Measurements from ENCODE around the gene CPNE6. TPM values are rescaled to one million over a fixed set of nuclear protein-coding genes. Genes with fewer than 3 reads are reported as not detected.

Gene CPNE6
- polyA plus RNA-seq, 1 donor (not counting 4 experiments of a cell fraction or from before 2014, with no cell fraction given), result not detected

DNA sequence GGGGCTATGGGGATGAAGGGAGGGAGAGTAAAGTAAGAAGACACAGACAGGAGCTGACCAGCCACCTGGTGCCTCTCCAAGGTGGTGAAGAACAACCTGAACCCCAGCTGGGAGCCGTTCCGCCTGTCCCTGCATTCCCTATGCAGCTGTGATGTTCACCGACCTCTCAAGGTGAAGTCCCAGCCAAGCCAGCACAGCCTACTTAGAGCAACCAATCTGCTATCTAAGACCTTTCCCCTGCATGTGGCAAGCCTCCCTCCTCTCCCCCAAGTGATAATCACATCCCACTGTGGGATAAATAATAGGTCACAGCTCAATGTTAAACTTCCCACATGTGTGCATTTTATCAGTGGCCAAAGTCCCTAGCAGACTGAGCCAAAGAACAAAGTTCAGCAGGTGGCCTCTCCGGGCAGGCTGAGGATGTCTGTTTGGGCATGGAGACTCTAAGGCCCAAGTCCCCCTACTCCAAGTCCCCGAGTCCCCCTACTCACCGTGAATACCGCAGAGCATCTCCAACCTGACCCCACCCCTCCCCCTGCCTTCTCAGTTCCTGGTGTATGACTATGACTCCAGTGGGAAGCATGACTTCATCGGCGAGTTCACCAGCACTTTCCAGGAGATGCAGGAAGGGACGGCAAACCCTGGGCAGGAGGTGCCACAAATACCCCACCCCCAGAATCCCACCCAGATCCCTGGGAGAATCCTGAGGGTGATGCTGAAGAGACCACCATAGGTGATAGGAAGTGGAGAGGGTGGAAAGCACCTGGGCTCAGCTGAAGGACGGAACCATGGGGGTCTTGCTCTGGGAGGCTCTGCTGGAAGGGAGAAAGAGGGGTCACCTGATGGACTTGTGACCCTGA lies 3.5 kb downstream of the CPNE6 start:
- dilution Hi-C loops (cut with MboI; ENCODE audit: extremely low pct_ligation_motif_present, low sequenced_read_pairs), result no loop called here
- H3K4me2 ChIP-seq (ENCODE audit: control insufficient read depth, extremely low read depth, insufficient read depth, low read depth, low read length), result no peak overlapping the region
- no peak overlapping the region for H2AFZ ChIP-seq (ENCODE audit: control insufficient read depth, low read length)
- H3K9ac ChIP-seq (ENCODE audit: control insufficient read depth, extremely low read depth, insufficient read depth, low read length), result no peak overlapping the region
- H3K27ac ChIP-seq (ENCODE audit: control insufficient read depth, insufficient read depth, low read length), result no peak overlapping the region
- no peaks in the 10 kb centered on the region for H3K36me3 ChIP-seq (ENCODE audit: control insufficient read depth in 2 of 2, extremely low read depth in 1 of 2, insufficient read depth in 2 of 2, low read length in 2 of 2)
- FAIRE-seq (no peak), DNase-seq (ENCODE audit: low read depth, low spot score) (no peak)
- no peak overlapping the region for H3K4me3 ChIP-seq (ENCODE audit: control insufficient read depth in 2 of 3, extremely low read depth in 1 of 3, insufficient read depth in 2 of 3, low read depth in 1 of 3, low read length in 3 of 3)
- TF ChIP-seq EZH2 (IDR thresholded peaks at IDR 0.05; ENCODE audit: low read length), result no peak
- TF ChIP-seq, protein P1, sequence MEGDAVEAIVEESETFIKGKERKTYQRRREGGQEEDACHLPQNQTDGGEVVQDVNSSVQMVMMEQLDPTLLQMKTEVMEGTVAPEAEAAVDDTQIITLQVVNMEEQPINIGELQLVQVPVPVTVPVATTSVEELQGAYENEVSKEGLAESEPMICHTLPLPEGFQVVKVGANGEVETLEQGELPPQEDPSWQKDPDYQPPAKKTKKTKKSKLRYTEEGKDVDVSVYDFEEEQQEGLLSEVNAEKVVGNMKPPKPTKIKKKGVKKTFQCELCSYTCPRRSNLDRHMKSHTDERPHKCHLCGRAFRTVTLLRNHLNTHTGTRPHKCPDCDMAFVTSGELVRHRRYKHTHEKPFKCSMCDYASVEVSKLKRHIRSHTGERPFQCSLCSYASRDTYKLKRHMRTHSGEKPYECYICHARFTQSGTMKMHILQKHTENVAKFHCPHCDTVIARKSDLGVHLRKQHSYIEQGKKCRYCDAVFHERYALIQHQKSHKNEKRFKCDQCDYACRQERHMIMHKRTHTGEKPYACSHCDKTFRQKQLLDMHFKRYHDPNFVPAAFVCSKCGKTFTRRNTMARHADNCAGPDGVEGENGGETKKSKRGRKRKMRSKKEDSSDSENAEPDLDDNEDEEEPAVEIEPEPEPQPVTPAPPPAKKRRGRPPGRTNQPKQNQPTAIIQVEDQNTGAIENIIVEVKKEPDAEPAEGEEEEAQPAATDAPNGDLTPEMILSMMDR (optimal IDR thresholded peaks at IDR 0.05 in 1 of 3, IDR thresholded peaks at IDR 0.05 in 1 of 3, conservative IDR thresholded peaks at IDR 0.05 in 1 of 3; ENCODE audit: extremely low read depth in 1 of 3, insufficient read depth in 2 of 3, low read length in 3 of 3), result no peak
- H3K9me1 ChIP-seq (ENCODE audit: control insufficient read depth, extremely low read depth, insufficient read depth, low read length), result no peaks in the 10 kb centered on the region
- no peaks in the 10 kb centered on the region for H3K4me1 ChIP-seq (ENCODE audit: control insufficient read depth, extremely low read depth, insufficient read depth, low read length)
- peaks cover 27% of the 10 kb centered on the region for H3K27me3 ChIP-seq (ENCODE audit: control insufficient read depth, extremely low read depth, insufficient read depth, low read length)
- H3K9me3 ChIP-seq (ENCODE audit: control insufficient read depth, low read depth, low read length), result no peaks in the 10 kb centered on the region
- no peaks in the 10 kb centered on the region for H4K20me1 ChIP-seq (ENCODE audit: control insufficient read depth, extremely low read depth, insufficient read depth, low read length)
- no peaks in the 10 kb centered on the region for H3K79me2 ChIP-seq (ENCODE audit: control insufficient read depth, insufficient read depth, low read length)

GRCh38 chr14:24075485-24076301 lies 4.3 kb downstream of the CPNE6 start:
- H3K27ac ChIP-seq (ENCODE audit: control insufficient read depth, insufficient read depth, low read length), result no peak overlapping the region
- peaks cover 3% of the 10 kb centered on the region for H3K4me1 ChIP-seq (ENCODE audit: control insufficient read depth, extremely low read depth, insufficient read depth, low read length)
- dilution Hi-C loops (cut with MboI; ENCODE audit: extremely low pct_ligation_motif_present, low sequenced_read_pairs), result no loop called here
- H3K9me3 ChIP-seq (ENCODE audit: control insufficient read depth, low read depth, low read length), result no peaks in the 10 kb centered on the region
- no peak for FAIRE-seq
- no peaks in the 10 kb centered on the region for H3K36me3 ChIP-seq (ENCODE audit: control insufficient read depth in 2 of 2, extremely low read depth in 1 of 2, insufficient read depth in 2 of 2, low read length in 2 of 2)
- H3K9me1 ChIP-seq (ENCODE audit: control insufficient read depth, extremely low read depth, insufficient read depth, low read length), result no peaks in the 10 kb centered on the region
- peaks cover 27% of the 10 kb centered on the region for H3K27me3 ChIP-seq (ENCODE audit: control insufficient read depth, extremely low read depth, insufficient read depth, low read length)
- no peaks in the 10 kb centered on the region for H4K20me1 ChIP-seq (ENCODE audit: control insufficient read depth, extremely low read depth, insufficient read depth, low read length)
- TF ChIP-seq, protein P1 (optimal IDR thresholded peaks at IDR 0.05 in 1 of 3, IDR thresholded peaks at IDR 0.05 in 1 of 3, conservative IDR thresholded peaks at IDR 0.05 in 1 of 3; ENCODE audit: extremely low read depth in 1 of 3, insufficient read depth in 2 of 3, low read length in 3 of 3), result no peak
- no peak for TF ChIP-seq EZH2 (IDR thresholded peaks at IDR 0.05; ENCODE audit: low read length)
- H2AFZ ChIP-seq (ENCODE audit: control insufficient read depth, low read length), result no peak overlapping the region
- no peak overlapping the region for H3K4me2 ChIP-seq (ENCODE audit: control insufficient read depth, extremely low read depth, insufficient read depth, low read depth, low read length)
- DNase-seq (ENCODE audit: low read depth, low spot score), result no peak
- no peak overlapping the region for H3K9ac ChIP-seq (ENCODE audit: control insufficient read depth, extremely low read depth, insufficient read depth, low read length)
- H3K4me3 ChIP-seq (ENCODE audit: control insufficient read depth in 2 of 3, extremely low read depth in 1 of 3, insufficient read depth in 2 of 3, low read depth in 1 of 3, low read length in 3 of 3), result no peak overlapping the region
- no peaks in the 10 kb centered on the region for H3K79me2 ChIP-seq (ENCODE audit: control insufficient read depth, insufficient read depth, low read length)
